Measurements from ENCODE around the gene SYNC. TPM values are rescaled to one million over a fixed set of nuclear protein-coding genes. Genes with fewer than 3 reads are reported as not detected.
A peak's percentile ranks its signal among the peaks of the same experiment; 100 is the strongest.

SYNC gene
- total and polyA plus RNA-seq, 9 of the 15 experiments (the other 6 are each of a cell fraction or from before 2014, with no cell fraction given), result 0.49 to 1.1 (median 0.87) TPM

DNA sequence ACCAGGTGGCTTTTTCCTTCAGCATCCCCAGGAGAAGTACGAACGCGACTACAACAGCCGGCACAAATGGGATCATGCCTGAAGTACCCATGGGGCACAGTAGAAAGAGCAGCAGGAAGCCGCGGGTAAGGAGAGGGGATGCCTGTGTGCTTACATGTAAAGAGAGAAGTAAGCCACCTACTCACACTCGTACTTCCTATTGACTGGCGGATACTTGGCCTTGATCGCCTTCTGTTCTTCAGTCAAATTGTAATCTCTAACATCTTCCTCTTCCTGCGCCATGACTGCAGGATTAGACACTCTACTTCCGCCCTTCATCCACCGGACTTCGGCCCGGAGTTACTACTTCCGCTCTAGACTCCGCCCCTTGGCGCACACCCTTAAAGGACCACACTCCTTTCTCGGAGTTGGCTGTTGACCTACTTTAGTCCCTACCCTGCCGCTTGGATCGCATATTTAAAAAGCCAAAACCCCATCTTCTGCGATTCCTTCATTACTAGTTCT lies 52.3 kb downstream of the SYNC start, which contains the start of gene ZBTB8OS (continued):
- peak; percentile 78 for TF ChIP-seq ETV1 (tag; conservative IDR thresholded peaks at IDR 0.05; ENCODE audit: low read depth)
- TF ChIP-seq MAZ (CRISPR knock-in tag; conservative IDR thresholded peaks at IDR 0.05 in 1 of 2, IDR thresholded peaks at IDR 0.05 in 1 of 2), result no peak
- TF ChIP-seq, protein P1, sequence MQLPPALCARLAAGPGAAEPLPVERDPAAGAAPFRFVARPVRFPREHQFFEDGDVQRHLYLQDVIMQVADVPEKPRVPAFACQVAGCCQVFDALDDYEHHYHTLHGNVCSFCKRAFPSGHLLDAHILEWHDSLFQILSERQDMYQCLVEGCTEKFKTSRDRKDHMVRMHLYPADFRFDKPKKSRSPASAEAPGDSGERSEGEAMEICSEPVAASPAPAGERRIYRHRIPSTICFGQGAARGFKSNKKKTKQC (CRISPR knock-in tag; IDR thresholded peaks at IDR 0.05), result no peak
- TF ChIP-seq JUNB (CRISPR knock-in tag; conservative IDR thresholded peaks at IDR 0.05), result no peak
- no peak for TF ChIP-seq ZNF311 (CRISPR knock-in tag; IDR thresholded peaks at IDR 0.05)
- TF ChIP-seq BMI1 (IDR thresholded peaks at IDR 0.05; ENCODE audit: low read length), result no peak
- no peak for TF ChIP-seq ZNF41 (CRISPR knock-in tag; conservative IDR thresholded peaks at IDR 0.05)
- no peak for TF ChIP-seq NR2F6 (CRISPR knock-in tag; IDR thresholded peaks at IDR 0.05)
- no peak; the same call in 1 of the 2 replicates for TF ChIP-seq ZNF232 (CRISPR knock-in tag; IDR thresholded peaks at IDR 0.05)
- TF ChIP-seq NKRF (IDR thresholded peaks at IDR 0.05; ENCODE audit: borderline replicate concordance), result peak; percentile 80; the same call in 1 of the 2 replicates
- TF ChIP-seq BDP1 (IDR thresholded peaks at IDR 0.05; ENCODE audit: insufficient read depth, insufficient read length), result no peak
- TF ChIP-seq PHF20 (IDR thresholded peaks at IDR 0.05; ENCODE audit: partially characterized antibody), result peak; percentile 61
- TF ChIP-seq MYBL2 (IDR thresholded peaks at IDR 0.05; ENCODE audit: low read depth), result no peak
- TF ChIP-seq MYBL2 (CRISPR knock-in tag; IDR thresholded peaks at IDR 0.05; ENCODE audit: borderline replicate concordance), result no peak
- no peak for TF ChIP-seq RBM25 (IDR thresholded peaks at IDR 0.05; ENCODE audit: low read depth, low read length, severe bottlenecking)
- TF ChIP-seq, protein P2, sequence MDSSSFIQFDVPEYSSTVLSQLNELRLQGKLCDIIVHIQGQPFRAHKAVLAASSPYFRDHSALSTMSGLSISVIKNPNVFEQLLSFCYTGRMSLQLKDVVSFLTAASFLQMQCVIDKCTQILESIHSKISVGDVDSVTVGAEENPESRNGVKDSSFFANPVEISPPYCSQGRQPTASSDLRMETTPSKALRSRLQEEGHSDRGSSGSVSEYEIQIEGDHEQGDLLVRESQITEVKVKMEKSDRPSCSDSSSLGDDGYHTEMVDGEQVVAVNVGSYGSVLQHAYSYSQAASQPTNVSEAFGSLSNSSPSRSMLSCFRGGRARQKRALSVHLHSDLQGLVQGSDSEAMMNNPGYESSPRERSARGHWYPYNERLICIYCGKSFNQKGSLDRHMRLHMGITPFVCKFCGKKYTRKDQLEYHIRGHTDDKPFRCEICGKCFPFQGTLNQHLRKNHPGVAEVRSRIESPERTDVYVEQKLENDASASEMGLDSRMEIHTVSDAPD (CRISPR knock-in tag; IDR thresholded peaks at IDR 0.05), result no peak
- no peak for TF ChIP-seq SREBF2 (CRISPR knock-in tag; IDR thresholded peaks at IDR 0.05)
- no peak for TF ChIP-seq KDM2B (CRISPR knock-in tag; IDR thresholded peaks at IDR 0.05)
- TF ChIP-seq HDAC1 (IDR thresholded peaks at IDR 0.05), result peak in 1 of 2 experiments; percentile 91; a peak in 2 of 4 replicates
- no peak for TF ChIP-seq CHD2 (IDR thresholded peaks at IDR 0.05; ENCODE audit: low read depth, low read length)
- TF ChIP-seq MCM5 (IDR thresholded peaks at IDR 0.05; ENCODE audit: low read depth), result no peak
- no peak for TF ChIP-seq HES1 (IDR thresholded peaks at IDR 0.05; ENCODE audit: low read depth)
- no peak for TF ChIP-seq ZNF436 (CRISPR knock-in tag; IDR thresholded peaks at IDR 0.05)
- peak; percentile 87 for TF ChIP-seq POLR2B (IDR thresholded peaks at IDR 0.05; ENCODE audit: low read depth, partially characterized antibody)
- TF ChIP-seq, protein P3, sequence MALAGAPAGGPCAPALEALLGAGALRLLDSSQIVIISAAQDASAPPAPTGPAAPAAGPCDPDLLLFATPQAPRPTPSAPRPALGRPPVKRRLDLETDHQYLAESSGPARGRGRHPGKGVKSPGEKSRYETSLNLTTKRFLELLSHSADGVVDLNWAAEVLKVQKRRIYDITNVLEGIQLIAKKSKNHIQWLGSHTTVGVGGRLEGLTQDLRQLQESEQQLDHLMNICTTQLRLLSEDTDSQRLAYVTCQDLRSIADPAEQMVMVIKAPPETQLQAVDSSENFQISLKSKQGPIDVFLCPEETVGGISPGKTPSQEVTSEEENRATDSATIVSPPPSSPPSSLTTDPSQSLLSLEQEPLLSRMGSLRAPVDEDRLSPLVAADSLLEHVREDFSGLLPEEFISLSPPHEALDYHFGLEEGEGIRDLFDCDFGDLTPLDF (CRISPR knock-in tag; IDR thresholded peaks at IDR 0.05), result no peak
- no peak for TF ChIP-seq SRSF1 (IDR thresholded peaks at IDR 0.05; ENCODE audit: low read depth, low read length)

Data from K562 (cell line).